Measurements from ENCODE around the gene FFAR3.

GRCh38 chr19:35362261-35363000, 4.2 kb downstream of the FFAR3 start:
- TF ChIP-seq, protein P1, sequence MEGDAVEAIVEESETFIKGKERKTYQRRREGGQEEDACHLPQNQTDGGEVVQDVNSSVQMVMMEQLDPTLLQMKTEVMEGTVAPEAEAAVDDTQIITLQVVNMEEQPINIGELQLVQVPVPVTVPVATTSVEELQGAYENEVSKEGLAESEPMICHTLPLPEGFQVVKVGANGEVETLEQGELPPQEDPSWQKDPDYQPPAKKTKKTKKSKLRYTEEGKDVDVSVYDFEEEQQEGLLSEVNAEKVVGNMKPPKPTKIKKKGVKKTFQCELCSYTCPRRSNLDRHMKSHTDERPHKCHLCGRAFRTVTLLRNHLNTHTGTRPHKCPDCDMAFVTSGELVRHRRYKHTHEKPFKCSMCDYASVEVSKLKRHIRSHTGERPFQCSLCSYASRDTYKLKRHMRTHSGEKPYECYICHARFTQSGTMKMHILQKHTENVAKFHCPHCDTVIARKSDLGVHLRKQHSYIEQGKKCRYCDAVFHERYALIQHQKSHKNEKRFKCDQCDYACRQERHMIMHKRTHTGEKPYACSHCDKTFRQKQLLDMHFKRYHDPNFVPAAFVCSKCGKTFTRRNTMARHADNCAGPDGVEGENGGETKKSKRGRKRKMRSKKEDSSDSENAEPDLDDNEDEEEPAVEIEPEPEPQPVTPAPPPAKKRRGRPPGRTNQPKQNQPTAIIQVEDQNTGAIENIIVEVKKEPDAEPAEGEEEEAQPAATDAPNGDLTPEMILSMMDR (conservative IDR thresholded peaks at IDR 0.05 in 1 of 2, IDR thresholded peaks at IDR 0.05 in 1 of 2; ENCODE audit: low read depth in 1 of 2, low read length in 2 of 2): no peak
- TF ChIP-seq EZH2 (IDR thresholded peaks at IDR 0.05; ENCODE audit: low read length, missing control alignments): no peak
